ENCODE measurements around the gene LYSMD2.

DNA sequence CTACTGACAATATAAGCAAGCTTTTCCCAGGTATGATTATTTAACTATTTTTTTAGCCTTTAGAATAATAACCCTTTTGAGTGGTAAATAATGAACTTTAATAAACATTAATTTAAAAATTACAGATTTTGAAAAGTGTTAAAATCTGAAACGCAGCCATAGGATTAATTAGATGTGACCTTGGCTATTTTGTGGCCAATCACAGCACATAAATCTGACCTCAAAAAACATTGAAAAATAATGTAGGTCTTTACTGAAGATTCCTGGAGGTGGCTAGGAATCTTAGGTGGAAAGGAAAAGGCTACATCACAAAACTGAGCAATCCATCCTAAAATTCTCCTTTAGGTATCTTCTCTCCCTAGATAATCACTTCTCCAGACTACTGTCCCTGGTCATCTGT lies 38.1 kb downstream of the LYSMD2 start:
- TF ChIP-seq, protein P1, sequence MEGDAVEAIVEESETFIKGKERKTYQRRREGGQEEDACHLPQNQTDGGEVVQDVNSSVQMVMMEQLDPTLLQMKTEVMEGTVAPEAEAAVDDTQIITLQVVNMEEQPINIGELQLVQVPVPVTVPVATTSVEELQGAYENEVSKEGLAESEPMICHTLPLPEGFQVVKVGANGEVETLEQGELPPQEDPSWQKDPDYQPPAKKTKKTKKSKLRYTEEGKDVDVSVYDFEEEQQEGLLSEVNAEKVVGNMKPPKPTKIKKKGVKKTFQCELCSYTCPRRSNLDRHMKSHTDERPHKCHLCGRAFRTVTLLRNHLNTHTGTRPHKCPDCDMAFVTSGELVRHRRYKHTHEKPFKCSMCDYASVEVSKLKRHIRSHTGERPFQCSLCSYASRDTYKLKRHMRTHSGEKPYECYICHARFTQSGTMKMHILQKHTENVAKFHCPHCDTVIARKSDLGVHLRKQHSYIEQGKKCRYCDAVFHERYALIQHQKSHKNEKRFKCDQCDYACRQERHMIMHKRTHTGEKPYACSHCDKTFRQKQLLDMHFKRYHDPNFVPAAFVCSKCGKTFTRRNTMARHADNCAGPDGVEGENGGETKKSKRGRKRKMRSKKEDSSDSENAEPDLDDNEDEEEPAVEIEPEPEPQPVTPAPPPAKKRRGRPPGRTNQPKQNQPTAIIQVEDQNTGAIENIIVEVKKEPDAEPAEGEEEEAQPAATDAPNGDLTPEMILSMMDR (conservative IDR thresholded peaks at IDR 0.05; ENCODE audit: low read depth, low read length), result no peak
- TF ChIP-seq EZH2 (IDR thresholded peaks at IDR 0.05; ENCODE audit: borderline replicate concordance, low read depth, low read length, poor library complexity, severe bottlenecking), result no peak
